HepG2 (cell line): ENCODE measurements around the gene SFTPB. TPM values are rescaled to one million over a fixed set of nuclear protein-coding genes. Genes with fewer than 3 reads are reported as not detected.

Experiments
- ATAC-seq: fragments of 200-7000 bp; cut with Tn5 transposase; 3 replicates; pipeline ENCODE4 v1.9.1; 2020; ENCODE audit warnings: mild to moderate bottlenecking, moderate library complexity
- BruUV-seq: library from RNA; stranded (reverse); fragments of 400-500 nt; replicated peaks from 2 replicates; lab custom pipeline; 2021; lab: Mats Ljungman, UMichigan
- CTCF ChIA-PET: fragments of 300-600 bp; formaldehyde crosslinking; extraction: SDS; loops from one replicate; lab custom pipeline; 2021; ENCODE audit warnings: low total read pairs, inconsistent platforms, low intra/inter-chr PET ratio; lab: Yijun Ruan, JAX
- POLR2A ChIA-PET: fragments of 350-600 bp; sonication (Branson Sonifier 250); formaldehyde crosslinking; loops from one replicate; lab custom pipeline; 2020; ENCODE audit warnings: antibody characterized with exemption, inconsistent platforms; lab: Yijun Ruan, JAX
- DNase-seq: peaks from one replicate; pipeline ENCODE4 v3.0.0-alpha.2; 2015; ENCODE audit warnings: low spot score
- FAIRE-seq: peaks from 3 replicates; lab custom pipeline; 2011; peaks lifted over from hg19 to GRCh38; lab: Jason Lieb, UNC
- H2AFZ ChIP-seq: one replicate; pipeline ENCODE4 v1.6.1; 2011; ENCODE audit warnings: low read length, inconsistent platforms
- H3K27ac ChIP-seq: fragments of 300-600 bp; 3 replicates; pipeline ENCODE4 v1.8.0; 2011; ENCODE audit warnings: mixed run types, mild to moderate bottlenecking, mixed read lengths, low read length, inconsistent platforms; ENCODE audit not compliant: insufficient read depth; ENCODE audit errors: extremely low read length
- H3K27me3 ChIP-seq, 2 experiments: fragments of 200-600 bp in 1 of 2; 2 replicates in 1 of 2; 3 replicates in 1 of 2; pipeline versions ENCODE4 v1.6.0 to v1.8.0; 2011; ENCODE audit warnings: low read length in 2 of 2, mild to moderate bottlenecking in 2 of 2, moderate library complexity in 2 of 2, inconsistent platforms in 1 of 2; ENCODE audit not compliant: insufficient read depth in 2 of 2, control insufficient read depth in 1 of 2
- H3K36me3 ChIP-seq, 2 experiments: fragments of 200-600 bp in 1 of 2; replicated peaks in 1 of 2; 2 replicates in 1 of 2; 3 replicates in 1 of 2; pipeline versions ENCODE4 v1.5.1 to v1.8.0; 2011; ENCODE audit warnings: low read length in 2 of 2, inconsistent platforms in 1 of 2; ENCODE audit not compliant: insufficient read depth in 2 of 2, control insufficient read depth in 1 of 2
- H3K4me1 ChIP-seq: 2 replicates; pipeline ENCODE4 v1.5.1; 2012; ENCODE audit warnings: low read length, inconsistent platforms; ENCODE audit not compliant: insufficient read depth
- H3K4me2 ChIP-seq: 2 replicates; pipeline ENCODE4 v1.6.0; 2011; ENCODE audit warnings: low read depth, low read length, inconsistent platforms
- H3K4me3 ChIP-seq, 3 experiments: fragments of 200-600 bp in 1 of 3; sonication (generic), shearing (Covaris generic) in 1 of 3; replicated peaks in 1 of 3; 2 replicates each; pipeline ENCODE4 v1.5.1; 2011 to 2016; ENCODE audit warnings: low read length in 3 of 3, inconsistent platforms in 2 of 3, low read depth in 2 of 3, mild to moderate bottlenecking in 2 of 3, control low read depth in 1 of 3, mixed read lengths in 1 of 3; ENCODE audit not compliant: insufficient read depth in 1 of 3
- H3K79me2 ChIP-seq: one replicate; pipeline ENCODE4 v1.6.1; 2011; ENCODE audit warnings: low read length, inconsistent platforms; ENCODE audit not compliant: insufficient read depth
- H3K9ac ChIP-seq: 2 replicates; pipeline ENCODE4 v1.6.0; 2011; ENCODE audit warnings: mild to moderate bottlenecking, low read depth, low read length, inconsistent platforms; ENCODE audit not compliant: insufficient read depth
- H3K9me3 ChIP-seq: 2 replicates; pipeline ENCODE4 v1.5.1; 2012; ENCODE audit warnings: mild to moderate bottlenecking, low read length
- H4K20me1 ChIP-seq: 2 replicates; pipeline ENCODE4 v1.6.0; 2011; ENCODE audit warnings: inconsistent platforms, mild to moderate bottlenecking, low read length, moderate library complexity; ENCODE audit not compliant: insufficient read depth
- CCDC6 ChIP-seq: sonication (generic); formaldehyde crosslinking; IDR thresholded peaks from 2 replicates; pipeline ENCODE4 v1.8.1; 2022; ENCODE audit warnings: mild to moderate bottlenecking, missing genetic modification reagents, moderate library complexity
- DNMT3B ChIP-seq: conservative IDR thresholded peaks from 2 replicates; pipeline ENCODE4 v1.6.1; 2016; ENCODE audit warnings: missing biosample characterization, control low read depth
- HMG20B ChIP-seq: conservative IDR thresholded peaks from 2 replicates; pipeline ENCODE4 v1.6.1; 2016; ENCODE audit warnings: missing genetic modification reagents, missing compliant biosample characterization
- HNRNPK ChIP-seq: fragments of 200-400 bp; formaldehyde crosslinking; IDR thresholded peaks from 2 replicates; pipeline ENCODE4 v1.6.1; 2018; ENCODE audit warnings: low read length, low read depth, moderate library complexity, mild to moderate bottlenecking; ENCODE audit not compliant: poor library complexity, severe bottlenecking
- LCORL ChIP-seq, 2 experiments: fragments of 450-650 bp in 1 of 2; sonication (generic) in 1 of 2; formaldehyde crosslinking in 1 of 2; IDR thresholded peaks; 2 replicates each; pipeline versions ENCODE4 v1.5.0 to v1.6.1; 2017 to 2020; ENCODE audit warnings: antibody characterized with exemption in 1 of 2, missing genetic modification reagents in 1 of 2
- MAFK ChIP-seq, 2 experiments: IDR thresholded peaks in 1 of 2; conservative IDR thresholded peaks in 1 of 2; 2 replicates each; pipeline ENCODE4 v1.6.1; 2011; ENCODE audit warnings: improper control_type of control experiment in 2 of 2, low read length in 2 of 2
- MBD4 ChIP-seq: IDR thresholded peaks from 2 replicates; pipeline ENCODE4 v1.6.1; 2012; ENCODE audit warnings: low read length, inconsistent platforms, borderline replicate concordance
- MTA3 ChIP-seq: sonication (generic); formaldehyde crosslinking; IDR thresholded peaks from 2 replicates; pipeline ENCODE4 v1.4.0; 2020; ENCODE audit warnings: missing genetic modification reagents
- NAIF1 ChIP-seq: sonication (generic); formaldehyde crosslinking; IDR thresholded peaks from 2 replicates; pipeline ENCODE4 v1.5.0; 2020; ENCODE audit warnings: mild to moderate bottlenecking, missing genetic modification reagents, borderline replicate concordance
- NFE2L1 ChIP-seq: sonication (generic); formaldehyde crosslinking; IDR thresholded peaks from 2 replicates; pipeline ENCODE4 v1.4.0; 2020; ENCODE audit warnings: missing genetic modification reagents, mild to moderate bottlenecking, borderline replicate concordance
- ONECUT2 ChIP-seq: sonication (generic); formaldehyde crosslinking; IDR thresholded peaks from 2 replicates; pipeline ENCODE4 v1.4.0; 2020; ENCODE audit warnings: missing genetic modification reagents
- SSRP1 ChIP-seq: IDR thresholded peaks from 2 replicates; pipeline ENCODE4 v1.6.1; 2016; ENCODE audit warnings: control low read depth
- ZBTB3 ChIP-seq: sonication (generic); formaldehyde crosslinking; IDR thresholded peaks from 2 replicates; pipeline ENCODE4 v1.4.0; 2020; ENCODE audit warnings: low read depth, mild to moderate bottlenecking, moderate library complexity, missing genetic modification reagents, borderline replicate concordance
- ZNF605 ChIP-seq: sonication (generic); formaldehyde crosslinking; IDR thresholded peaks from 2 replicates; pipeline ENCODE4 v1.8.0; 2022; ENCODE audit warnings: mild to moderate bottlenecking, missing genetic modification reagents
- ZNF773 ChIP-seq: sonication (generic); formaldehyde crosslinking; IDR thresholded peaks from 2 replicates; pipeline ENCODE4 v1.4.0; 2020; ENCODE audit warnings: missing genetic modification reagents, borderline replicate concordance
- WGBS: methylation state at CpG from one replicate; pipeline ENCODE4 v1.1.6; 2017; ENCODE audit warnings: low lambda C conversion rate; 5-methylcytosine and 5-hydroxymethylcytosine counted together
- in situ Hi-C: cut with HindIII; loops from 2 replicates; pipeline ENCODE4 v1.10.0; 2017; ENCODE audit warnings: low pct_unique_long_range_greater_than_20kb; ENCODE audit not compliant: extremely low pct_ligation_motif_present
- intact Hi-C: fragments of 100-400 bp; cut with micrococcal nuclease; formaldehyde crosslinking; loops from one replicate; pipeline ENCODE4 v1.10.0; 2022; ENCODE audit not compliant: unreplicated experiment
- polyA plus RNA-seq, 8 experiments: library from polyadenylated mRNA; depleted of rRNA in 3 of 8; stranded (reverse) in 7 of 8; unstranded in 1 of 8; fragments of >200 nt; fragmentation: Illumina TruSeq in 4 of 8; extraction: Trizol in 4 of 8; gene quantifications; 2 replicates each; pipeline versions ENCODE4 v1.2.1 to v1.2.3, GENCODE V29; 2011 to 2016; ENCODE audit warnings: low read depth in 4 of 8, missing spikeins in 1 of 8, mixed read lengths in 1 of 8; ENCODE audit not compliant: insufficient read depth in 1 of 8
- total RNA-seq, 5 experiments: library from RNA; depleted of rRNA; stranded (reverse); fragments of >200 nt; fragmentation: Illumina TruSeq; extraction: Trizol; gene quantifications; 2 replicates each; pipeline ENCODE4 v1.2.3, GENCODE V29; 2016; ENCODE audit warnings: low read depth in 1 of 5
- TF ChIP-seq, protein P1 (sequence below): sonication (generic); formaldehyde crosslinking; IDR thresholded peaks from 2 replicates; pipeline ENCODE4 v1.5.1; 2020; ENCODE audit warnings: missing genetic modification reagents, mild to moderate bottlenecking, borderline replicate concordance
- TF ChIP-seq, protein P2 (sequence below), 2 experiments: sonication (generic) in 1 of 2; formaldehyde crosslinking in 1 of 2; IDR thresholded peaks; 2 replicates each; pipeline versions ENCODE4 v1.4.0 to v1.6.1; 2016 to 2020; ENCODE audit warnings: borderline replicate concordance in 1 of 2, low read depth in 1 of 2, mild to moderate bottlenecking in 1 of 2, missing genetic modification reagents in 1 of 2
- TF ChIP-seq, protein P3 (sequence below): sonication (generic); formaldehyde crosslinking; IDR thresholded peaks from 2 replicates; pipeline ENCODE4 v1.4.0; 2020; ENCODE audit warnings: low read depth, mild to moderate bottlenecking, missing genetic modification reagents

SFTPB gene
- total and polyA plus RNA-seq, 2 of the 13 experiments (the other 11 are each of a cell fraction or from before 2014, with no cell fraction given) = not detected

DNA sequence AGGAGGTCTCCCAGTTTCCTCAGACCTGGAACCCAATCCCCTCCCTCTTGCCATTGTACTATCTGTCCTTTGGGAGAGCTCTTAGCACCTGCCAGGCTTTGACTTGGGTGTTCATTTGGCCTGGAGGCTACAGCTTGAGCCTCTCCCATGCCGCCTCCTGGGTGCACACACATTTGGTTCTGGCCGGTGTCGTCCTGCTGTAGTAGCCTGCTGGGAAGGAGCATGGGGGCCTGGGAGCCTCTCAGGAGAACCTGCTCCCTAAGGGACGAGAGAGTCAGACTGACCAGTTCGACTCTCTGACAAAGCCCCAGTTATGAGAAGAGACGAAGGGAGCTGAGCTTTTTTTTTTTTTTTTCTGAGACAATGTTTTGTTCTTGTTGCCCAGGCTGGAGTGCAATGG, 7.4 kb upstream of the SFTPB start:
- no peaks in the 10 kb centered on the region for H3K79me2 ChIP-seq
- DNase-seq (no peak), FAIRE-seq (no peak)
- TF ChIP-seq ONECUT2 = no peak
- TF ChIP-seq CCDC6 = no peak
- TF ChIP-seq, protein P1, sequence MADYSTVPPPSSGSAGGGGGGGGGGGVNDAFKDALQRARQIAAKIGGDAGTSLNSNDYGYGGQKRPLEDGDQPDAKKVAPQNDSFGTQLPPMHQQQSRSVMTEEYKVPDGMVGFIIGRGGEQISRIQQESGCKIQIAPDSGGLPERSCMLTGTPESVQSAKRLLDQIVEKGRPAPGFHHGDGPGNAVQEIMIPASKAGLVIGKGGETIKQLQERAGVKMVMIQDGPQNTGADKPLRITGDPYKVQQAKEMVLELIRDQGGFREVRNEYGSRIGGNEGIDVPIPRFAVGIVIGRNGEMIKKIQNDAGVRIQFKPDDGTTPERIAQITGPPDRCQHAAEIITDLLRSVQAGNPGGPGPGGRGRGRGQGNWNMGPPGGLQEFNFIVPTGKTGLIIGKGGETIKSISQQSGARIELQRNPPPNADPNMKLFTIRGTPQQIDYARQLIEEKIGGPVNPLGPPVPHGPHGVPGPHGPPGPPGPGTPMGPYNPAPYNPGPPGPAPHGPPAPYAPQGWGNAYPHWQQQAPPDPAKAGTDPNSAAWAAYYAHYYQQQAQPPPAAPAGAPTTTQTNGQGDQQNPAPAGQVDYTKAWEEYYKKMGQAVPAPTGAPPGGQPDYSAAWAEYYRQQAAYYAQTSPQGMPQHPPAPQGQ = no peak
- no peak for TF ChIP-seq NFE2L1 (CRISPR knock-in tag)
- TF ChIP-seq MBD4 = no peak
- TF ChIP-seq, protein P2, sequence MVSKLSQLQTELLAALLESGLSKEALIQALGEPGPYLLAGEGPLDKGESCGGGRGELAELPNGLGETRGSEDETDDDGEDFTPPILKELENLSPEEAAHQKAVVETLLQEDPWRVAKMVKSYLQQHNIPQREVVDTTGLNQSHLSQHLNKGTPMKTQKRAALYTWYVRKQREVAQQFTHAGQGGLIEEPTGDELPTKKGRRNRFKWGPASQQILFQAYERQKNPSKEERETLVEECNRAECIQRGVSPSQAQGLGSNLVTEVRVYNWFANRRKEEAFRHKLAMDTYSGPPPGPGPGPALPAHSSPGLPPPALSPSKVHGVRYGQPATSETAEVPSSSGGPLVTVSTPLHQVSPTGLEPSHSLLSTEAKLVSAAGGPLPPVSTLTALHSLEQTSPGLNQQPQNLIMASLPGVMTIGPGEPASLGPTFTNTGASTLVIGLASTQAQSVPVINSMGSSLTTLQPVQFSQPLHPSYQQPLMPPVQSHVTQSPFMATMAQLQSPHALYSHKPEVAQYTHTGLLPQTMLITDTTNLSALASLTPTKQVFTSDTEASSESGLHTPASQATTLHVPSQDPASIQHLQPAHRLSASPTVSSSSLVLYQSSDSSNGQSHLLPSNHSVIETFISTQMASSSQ (IDR thresholded peaks at IDR 0.05; ENCODE audit: low read depth) = no peak
- TF ChIP-seq, protein P2 (CRISPR knock-in tag; IDR thresholded peaks at IDR 0.05; ENCODE audit: borderline replicate concordance) = no peak
- TF ChIP-seq, protein P3, sequence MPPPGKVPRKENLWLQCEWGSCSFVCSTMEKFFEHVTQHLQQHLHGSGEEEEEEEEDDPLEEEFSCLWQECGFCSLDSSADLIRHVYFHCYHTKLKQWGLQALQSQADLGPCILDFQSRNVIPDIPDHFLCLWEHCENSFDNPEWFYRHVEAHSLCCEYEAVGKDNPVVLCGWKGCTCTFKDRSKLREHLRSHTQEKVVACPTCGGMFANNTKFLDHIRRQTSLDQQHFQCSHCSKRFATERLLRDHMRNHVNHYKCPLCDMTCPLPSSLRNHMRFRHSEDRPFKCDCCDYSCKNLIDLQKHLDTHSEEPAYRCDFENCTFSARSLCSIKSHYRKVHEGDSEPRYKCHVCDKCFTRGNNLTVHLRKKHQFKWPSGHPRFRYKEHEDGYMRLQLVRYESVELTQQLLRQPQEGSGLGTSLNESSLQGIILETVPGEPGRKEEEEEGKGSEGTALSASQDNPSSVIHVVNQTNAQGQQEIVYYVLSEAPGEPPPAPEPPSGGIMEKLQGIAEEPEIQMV (CRISPR knock-in tag) = no peak
- no peak for TF ChIP-seq ZNF773 (CRISPR knock-in tag)
- TF ChIP-seq ZNF605 (CRISPR knock-in tag) = no peak
- no peak for TF ChIP-seq ZBTB3 (CRISPR knock-in tag)
- TF ChIP-seq NAIF1 (CRISPR knock-in tag) = no peak
- no peak for TF ChIP-seq HMG20B
- TF ChIP-seq SSRP1 (CRISPR knock-in tag) = no peak
- no peak for TF ChIP-seq MTA3 (CRISPR knock-in tag)
- no peak for TF ChIP-seq MAFK (conservative IDR thresholded peaks at IDR 0.05 in 1 of 2, IDR thresholded peaks at IDR 0.05 in 1 of 2; ENCODE audit: low read length in 2 of 2)
- TF ChIP-seq LCORL (IDR thresholded peaks at IDR 0.05) = no peak
- no peak for TF ChIP-seq LCORL (CRISPR knock-in tag; IDR thresholded peaks at IDR 0.05)
- no peak for TF ChIP-seq DNMT3B
- no peak for TF ChIP-seq HNRNPK

More for the DNA sequence above, 7.4 kb upstream of the SFTPB start:
- POLR2A ChIA-PET = no interaction called here
- in situ Hi-C loops = loop anchor here (5.0 kb wide), 1 partner anchor 37 kb away; no protein-coding TSS in a partner anchor
- Histone ChIP-seq H3K4me2 (no peak overlapping the region), H3K9me3 (no peaks in the 10 kb centered on the region), H3K36me3 (no peaks in the 10 kb centered on the region), H3K9ac (no peak overlapping the region), H3K27me3 (peaks cover 1 to 43% of the 10 kb centered on the region in 2 experiments; a peak in 3 of 5 replicates), H3K4me1 (peaks cover 8% of the 10 kb centered on the region; the same call in 1 of the 2 replicates), H2AFZ (no peak overlapping the region), H4K20me1 (peaks cover 2% of the 10 kb centered on the region; the same call in 1 of the 2 replicates), H3K27ac (no peak overlapping the region), H3K4me3 (no peak overlapping the region)
- BruUV-seq = no TSS peak
- CTCF ChIA-PET = no interaction called here
- ATAC-seq = no peak
- intact Hi-C loops = no loop called here
- 24% methylated on average over 4 of the region's 6 CpGs for WGBS
